Adrenal gland (tissue), 12 donors: Measurements from ENCODE around the gene ALX3. TPM values are rescaled to one million over a fixed set of nuclear protein-coding genes. Genes with fewer than 3 reads are reported as not detected.
A peak's percentile ranks its signal among the peaks of the same experiment; 100 is the strongest.

Experiments used
- DNase-seq, 7 donors: peaks; one replicate each; pipeline ENCODE4 v3.0.0-alpha.2; 2019 to 2020
- H3K27ac ChIP-seq, 5 donors: fragments of 200-600 bp; sonication (generic) in 4 of 5; 1 replicate in 3 of 5; 2 replicates in 2 of 5; pipeline versions ENCODE4 v1.5.1 to v1.8.0; 2016 to 2020; ENCODE audit warnings: mild to moderate bottlenecking in 1 of 5
- H3K27me3 ChIP-seq: fragments of 200-600 bp; 2 replicates; pipeline ENCODE4 v1.8.0; 2021
- H3K36me3 ChIP-seq, 2 donors: fragments of 200-600 bp; replicated peaks in 1 of 2; 1 replicate in 1 of 2; 2 replicates in 1 of 2; pipeline versions ENCODE4 v1.5.1 to v1.8.0; 2018 to 2022
- H3K4me1 ChIP-seq, 2 donors: fragments of 200-600 bp; replicated peaks in 1 of 2; 1 replicate in 1 of 2; 2 replicates in 1 of 2; pipeline versions ENCODE4 v1.5.1 to v1.8.0; 2018 to 2021
- H3K4me3 ChIP-seq, 4 donors: fragments of 200-600 bp; sonication (generic) in 3 of 4; one replicate each; pipeline ENCODE4 v1.5.1; 2016 to 2018
- H3K9me3 ChIP-seq, 3 donors: fragments of 200-600 bp; sonication (generic) in 1 of 3; replicated peaks in 1 of 3; 1 replicate in 2 of 3; 2 replicates in 1 of 3; pipeline versions ENCODE4 v1.5.1 to v1.8.0; 2016 to 2021
- CTCF ChIP-seq, 6 experiments: fragments of 450-650 bp in 4 of 6; fragments of 200-600 bp in 2 of 6; sonication (generic) in 1 of 6; IDR thresholded peaks; 1 replicate in 5 of 6; 2 replicates in 1 of 6; pipeline versions ENCODE4 v1.5.1 to v1.8.0; 2016 to 2021; ENCODE audit warnings: antibody characterized with exemption in 6 of 6, mild to moderate bottlenecking in 2 of 6, moderate library complexity in 1 of 6
- POLR2A ChIP-seq, 2 donors: fragments of 450-650 bp; IDR thresholded peaks; one replicate each; pipeline ENCODE4 v1.6.1; 2017; ENCODE audit warnings: antibody characterized with exemption in 2 of 2, mild to moderate bottlenecking in 2 of 2, moderate library complexity in 1 of 2
- WGBS, 4 donors: extraction: QIAGEN DNeasy Blood & Tissue Kit in 2 of 4; methylation state at CpG; one replicate each; pipeline versions ENCODE4 v1.1.5 to v1.1.7; 2013 to 2017; 5-methylcytosine and 5-hydroxymethylcytosine counted together
- intact Hi-C, 2 donors: fragments of 100-400 bp; cut with DNase I; formaldehyde crosslinking; loops; one replicate each; pipeline versions ENCODE4 v1.14.1 to v1.15.0; 2022 to 2023
- polyA plus RNA-seq, 3 donors: library from polyadenylated mRNA; stranded (reverse); fragments of 200-250 nt in 2 of 3; fragments of 350-450 nt in 1 of 3; fragmentation: Illumina TruSeq in 1 of 3; extraction: RNeasy Lipid Tissue Mini Kit (QIAGEN cat#74804) in 1 of 3; gene quantifications; one replicate each; pipeline ENCODE4 v1.2.3, GENCODE V29; 2013 to 2014
- total RNA-seq, 9 donors: library from RNA; depleted of rRNA in 4 of 9; stranded (reverse); fragments of >200 nt in 4 of 9; fragments of 120-200 nt in 1 of 9; fragmentation: NEBNext Ultra II Directional in 1 of 9; extraction: Animal tissue kit (Norgen Biotek cat#: 25700) in 1 of 9; gene quantifications; one replicate each; pipeline versions ENCODE4 v1.1.0 to v1.2.4, GENCODE V29; 2013 to 2023
- donor health status: healthy with polysubstance abuse.
- donor health status: Bipolar disorder and iron deficiency.
- donor health status: DM: yes; HTN: yes; CAD: no.
- donor health status: DM: no; HTN: no; CAD: no.
- donor health status: DM: no; HTN: no; CAD: no.
- donor health status: DM: yes; HTN: yes; CAD: no.

Gene ALX3
- total and polyA plus RNA-seq, 12 donors: 0.07 to 0.17 TPM; not detected in 10

GRCh38 chr1:110053552-110054428 is 16.7 kb downstream of the ALX3 start:
- Histone ChIP-seq H3K27ac (no peak overlapping the region), H3K4me3 (no peak overlapping the region), H3K9me3 (no peaks in the 10 kb centered on the region), H3K27me3 (no peaks in the 10 kb centered on the region), H3K4me1 (peaks cover 18 to 56% of the 10 kb centered on the region in 2 donors), H3K36me3 (peaks cover 0 to 78% of the 10 kb centered on the region in 2 donors)
- TF ChIP-seq POLR2A (IDR thresholded peaks at IDR 0.05) (no peak), CTCF (IDR thresholded peaks at IDR 0.05) (peak; percentile 91 to 97 (median 94))
- intact Hi-C loops: loop anchor here in 1 of 2 donors (5.0 kb wide), 1 partner anchor 54 kb away; no protein-coding TSS in a partner anchor
- DNase-seq: peak; percentile 60 to 91 (median 77)
- WGBS, 4 donors: 47 to 67% (median 53%) methylated on average over 13 to 16 of the region's 16 CpGs

- intact Hi-C loops: loop anchor here in 1 of 2 donors (5.0 kb wide), 1 partner anchor 56 kb away; no protein-coding TSS in a partner anchor
- Histone ChIP-seq H3K4me3 (no peak overlapping the region), H3K36me3 (peaks cover 0 to 94% of the 10 kb centered on the region in 2 donors), H3K9me3 (no peaks in the 10 kb centered on the region), H3K27me3 (no peaks in the 10 kb centered on the region), H3K4me1 (peaks cover 15 to 33% of the 10 kb centered on the region in 2 donors), H3K27ac (peak overlapping the region in 3 of 5 donors; percentile 60 to 66 (median 62))
- DNase-seq: no peak
- no peak for TF ChIP-seq POLR2A (IDR thresholded peaks at IDR 0.05)
- TF ChIP-seq CTCF (IDR thresholded peaks at IDR 0.05): no peak
- 35 to 45% (median 42%) methylated on average over 2 of the region's 2 CpGs for WGBS, 4 donors
Measured at GRCh38 chr1:110051262-110051648, 19.2 kb downstream of the ALX3 start.

GRCh38 chr1:110050602-110051261 is 19.7 kb downstream of the ALX3 start:
- Histone ChIP-seq H3K4me1 (peaks cover 14 to 28% of the 10 kb centered on the region in 2 donors), H3K36me3 (peaks cover 0 to 94% of the 10 kb centered on the region in 2 donors), H3K27ac (peak overlapping the region in 3 of 5 donors; percentile 60 to 68 (median 66)), H3K4me3 (no peak overlapping the region), H3K27me3 (no peaks in the 10 kb centered on the region), H3K9me3 (no peaks in the 10 kb centered on the region)
- 32 to 37% (median 36%) methylated on average over 2 to 4 of the region's 4 CpGs for WGBS, 4 donors
- intact Hi-C loops: loop anchor here in 1 of 2 donors (5.0 kb wide), 1 partner anchor 57 kb away; no protein-coding TSS in a partner anchor
- TF ChIP-seq POLR2A (IDR thresholded peaks at IDR 0.05): no peak
- TF ChIP-seq CTCF (IDR thresholded peaks at IDR 0.05): no peak
- DNase-seq: peak in 4 of 7 donors; percentile 46 to 64 (median 58)
